Hepatocyte (in vitro differentiated cells): Measurements from ENCODE around the gene PTPRM. TPM values are rescaled to one million over a fixed set of nuclear protein-coding genes. Genes with fewer than 3 reads are reported as not detected.

ENCODE experiments used
- DNase-seq: peaks from one replicate; pipeline ENCODE4 v3.0.0-alpha.2; 2016; ENCODE audit warnings: low spot score
- H2AFZ ChIP-seq: fragments of 200-600 bp; sonication (generic); 2 replicates; pipeline ENCODE4 v1.6.0; 2016; ENCODE audit warnings: antibody characterized with exemption, mild to moderate bottlenecking
- H3K27ac ChIP-seq: fragments of 200-600 bp; sonication (generic); 2 replicates; pipeline ENCODE4 v1.5.1; 2016; ENCODE audit warnings: mild to moderate bottlenecking
- H3K27me3 ChIP-seq: fragments of 200-600 bp; sonication (generic); 2 replicates; pipeline ENCODE4 v1.6.1; 2016
- H3K36me3 ChIP-seq: fragments of 200-600 bp; sonication (generic); replicated peaks from 2 replicates; pipeline ENCODE4 v1.5.1; 2016; ENCODE audit warnings: low read depth; ENCODE audit not compliant: insufficient read depth
- H3K4me1 ChIP-seq: fragments of 200-600 bp; sonication (generic); 2 replicates; pipeline ENCODE4 v1.5.1; 2016; ENCODE audit warnings: mild to moderate bottlenecking, moderate library complexity; ENCODE audit not compliant: insufficient read depth
- H3K4me2 ChIP-seq: fragments of 200-600 bp; sonication (generic); 2 replicates; pipeline ENCODE4 v1.6.0; 2016
- H3K4me3 ChIP-seq: fragments of 200-600 bp; sonication (generic); 2 replicates; pipeline ENCODE4 v1.5.1; 2016; ENCODE audit warnings: mild to moderate bottlenecking
- H3K79me2 ChIP-seq: fragments of 200-600 bp; sonication (generic); 2 replicates; pipeline ENCODE4 v1.6.0; 2017; ENCODE audit warnings: mild to moderate bottlenecking
- H3K9me2 ChIP-seq: fragments of 200-600 bp; sonication (generic); replicated peaks from 2 replicates; pipeline ENCODE4 v1.6.0; 2017; ENCODE audit warnings: mild to moderate bottlenecking; ENCODE audit not compliant: insufficient read depth
- H3K9me3 ChIP-seq: fragments of 200-600 bp; sonication (generic); 2 replicates; pipeline ENCODE4 v1.5.1; 2016; ENCODE audit warnings: low read depth, mild to moderate bottlenecking
- H4K20me1 ChIP-seq: fragments of 200-600 bp; sonication (generic); 2 replicates; pipeline ENCODE4 v1.6.0; 2016; ENCODE audit warnings: mild to moderate bottlenecking; ENCODE audit not compliant: insufficient read depth, poor library complexity, severe bottlenecking
- CTCF ChIP-seq: fragments of 200-600 bp; sonication (generic); IDR thresholded peaks from 2 replicates; pipeline ENCODE4 v1.5.1; 2016; ENCODE audit warnings: antibody characterized with exemption, mild to moderate bottlenecking; ENCODE audit not compliant: poor library complexity
- EZH2 ChIP-seq: fragments of 200-600 bp; sonication (generic); IDR thresholded peaks from 2 replicates; pipeline ENCODE4 v1.6.1; 2016; ENCODE audit warnings: antibody characterized with exemption, mild to moderate bottlenecking, borderline replicate concordance
- EZH2phosphoT487 ChIP-seq: fragments of 200-600 bp; sonication (generic); IDR thresholded peaks from one replicate; pipeline ENCODE4 v1.6.1; 2018; ENCODE audit warnings: antibody characterized with exemption, mild to moderate bottlenecking, low read depth, moderate library complexity; ENCODE audit not compliant: unreplicated experiment, severe bottlenecking
- WGBS: methylation state at CpG from one replicate; pipeline ENCODE4 v1.1.6; 2016; ENCODE audit warnings: low lambda C conversion rate; ENCODE audit errors: missing lambda C conversion rate; 5-methylcytosine and 5-hydroxymethylcytosine counted together
- polyA plus RNA-seq: library from polyadenylated mRNA; unstranded; fragments of >200 nt; fragmentation: Nextera tagmentation; extraction: Ambion mirVana; gene quantifications from 2 replicates; pipeline ENCODE4 v1.2.1, GENCODE V29; 2016
- total RNA-seq: library from RNA; depleted of rRNA; stranded (reverse); fragments of >200 nt; gene quantifications from 2 replicates; pipeline ENCODE4 v1.2.3, GENCODE V29; 2014

The PTPRM gene
- total and polyA plus RNA-seq, 2 experiments from 2014 or later: 26.1 to 47.4 TPM

DNA sequence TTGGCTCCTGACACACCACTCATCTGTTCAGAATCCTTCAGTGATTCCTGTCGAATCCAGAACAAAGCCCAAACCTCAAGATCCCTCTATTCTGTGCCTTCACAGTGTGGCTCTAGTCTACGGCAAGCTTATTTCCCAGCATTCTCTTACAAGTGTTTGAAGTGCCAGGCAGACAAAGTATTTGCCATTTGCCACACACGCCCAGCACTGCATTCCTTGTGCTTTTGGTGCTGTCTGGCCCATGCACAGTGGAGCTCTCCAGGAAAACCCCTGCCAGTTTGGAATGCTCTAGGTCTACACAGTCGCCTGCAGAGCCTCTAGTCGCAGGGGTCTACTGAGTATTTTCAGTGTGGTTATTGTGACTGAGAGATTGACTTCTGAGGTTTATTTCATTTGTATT lies 783.5 kb downstream of the PTPRM start:
- H4K20me1 ChIP-seq: no peaks in the 10 kb centered on the region
- H3K36me3 ChIP-seq: no peaks in the 10 kb centered on the region
- H3K4me1 ChIP-seq: peaks cover 6% of the 10 kb centered on the region
- no peak overlapping the region for H2AFZ ChIP-seq
- no peaks in the 10 kb centered on the region for H3K9me3 ChIP-seq
- H3K4me2 ChIP-seq: no peak overlapping the region
- H3K9me2 ChIP-seq: no peaks in the 10 kb centered on the region
- WGBS: 71% methylated on average over 5 of the region's 5 CpGs
- no peak overlapping the region for H3K27ac ChIP-seq
- H3K27me3 ChIP-seq: no peaks in the 10 kb centered on the region
- no peaks in the 10 kb centered on the region for H3K79me2 ChIP-seq
- no peak overlapping the region for H3K4me3 ChIP-seq
- TF ChIP-seq EZH2: no peak
- no peak for TF ChIP-seq EZH2phosphoT487
- no peak for TF ChIP-seq CTCF
- no peak for DNase-seq

DNA sequence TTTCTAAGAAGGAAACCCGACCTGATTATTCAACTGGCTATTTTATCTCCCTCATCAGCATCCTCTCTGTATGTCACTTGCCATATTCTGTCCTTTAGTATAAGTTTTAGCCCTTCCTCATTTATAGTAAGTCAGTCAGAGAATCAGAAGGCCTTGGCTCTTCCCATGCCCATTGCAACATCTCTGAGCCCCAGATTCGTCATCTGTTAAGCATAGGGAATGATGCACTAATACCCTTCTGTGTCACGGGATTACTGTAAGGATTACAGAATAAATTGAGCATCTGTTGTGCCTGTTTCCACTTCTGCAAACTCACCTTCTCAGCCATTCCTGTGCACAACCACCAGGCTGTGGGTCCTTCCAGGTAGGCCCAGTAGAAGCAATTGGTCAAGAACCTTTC lies 784.0 kb downstream of the PTPRM start:
- Histone ChIP-seq H4K20me1 (no peaks in the 10 kb centered on the region), H3K36me3 (no peaks in the 10 kb centered on the region), H3K4me1 (peaks cover 6% of the 10 kb centered on the region), H3K27ac (no peak overlapping the region), H3K4me3 (no peak overlapping the region), H3K4me2 (no peak overlapping the region), H3K9me2 (no peaks in the 10 kb centered on the region), H3K79me2 (no peaks in the 10 kb centered on the region), H3K9me3 (no peaks in the 10 kb centered on the region), H3K27me3 (no peaks in the 10 kb centered on the region), H2AFZ (no peak overlapping the region)
- DNase-seq: no peak
- 85% methylated on average over 3 of the region's 3 CpGs for WGBS
- no peak for TF ChIP-seq CTCF
- TF ChIP-seq EZH2phosphoT487: no peak
- no peak for TF ChIP-seq EZH2

DNA sequence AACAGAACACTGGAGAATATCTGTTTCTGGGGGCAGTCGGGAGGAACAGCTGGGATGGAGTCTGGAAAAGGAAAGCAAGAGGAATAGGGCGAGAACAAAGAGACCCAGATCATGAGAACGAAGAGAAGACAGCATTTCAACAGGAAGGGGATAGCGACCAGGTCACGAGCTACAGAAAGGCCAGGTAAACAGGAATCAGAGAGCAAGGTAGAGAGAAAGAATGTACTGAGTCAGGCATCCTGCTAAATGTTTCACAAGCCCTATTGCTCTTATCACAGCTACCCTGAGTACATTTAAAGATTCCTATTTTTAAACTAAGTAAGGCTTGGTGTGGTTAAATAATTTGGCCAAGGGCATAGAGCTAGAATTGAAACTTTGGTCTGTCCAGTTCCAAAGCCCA lies 787.2 kb downstream of the PTPRM start:
- Histone ChIP-seq H3K9me2 (no peaks in the 10 kb centered on the region), H3K4me1 (peaks cover 6% of the 10 kb centered on the region), H3K4me3 (no peak overlapping the region), H3K36me3 (no peaks in the 10 kb centered on the region), H3K79me2 (no peaks in the 10 kb centered on the region), H3K27me3 (no peaks in the 10 kb centered on the region), H4K20me1 (no peaks in the 10 kb centered on the region), H3K9me3 (no peaks in the 10 kb centered on the region), H3K4me2 (no peak overlapping the region), H2AFZ (no peak overlapping the region), H3K27ac (peak overlapping the region; percentile 75)
- TF ChIP-seq EZH2 (no peak), CTCF (no peak)
- peak; percentile 19 for DNase-seq
- whole genome bisulfite sequencing: 76% methylated on average over 5 of the region's 5 CpGs

DNA sequence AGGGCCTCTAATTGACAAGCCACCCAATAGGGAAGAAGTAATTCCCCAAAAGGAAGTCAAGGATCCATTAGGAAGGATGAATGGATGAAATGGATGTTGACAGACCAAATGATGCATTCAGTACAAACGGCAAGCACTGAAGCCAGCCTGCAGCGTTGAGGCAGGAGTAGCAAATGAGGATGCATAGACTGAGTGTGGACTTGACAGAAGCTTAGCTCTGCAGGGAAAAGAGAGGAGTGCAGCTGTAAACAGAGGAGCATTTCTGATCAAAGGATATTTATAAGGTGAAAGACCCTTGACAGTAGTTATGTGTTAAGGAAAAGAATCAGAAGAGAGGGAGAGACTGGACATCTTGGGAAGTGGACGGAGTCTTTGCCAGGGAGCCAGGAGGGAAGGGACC lies 788.9 kb downstream of the PTPRM start:
- no peak for TF ChIP-seq EZH2
- TF ChIP-seq CTCF: no peak
- no peak for TF ChIP-seq EZH2phosphoT487
- WGBS: 77% methylated on average over 3 of the region's 3 CpGs

More for the DNA sequence above, 788.9 kb downstream of the PTPRM start:
- Histone ChIP-seq H3K9me3 (no peaks in the 10 kb centered on the region), H3K4me3 (no peak overlapping the region), H3K79me2 (no peaks in the 10 kb centered on the region), H3K4me2 (no peak overlapping the region), H3K27ac (no peak overlapping the region), H3K4me1 (peaks cover 6% of the 10 kb centered on the region), H3K9me2 (no peaks in the 10 kb centered on the region), H2AFZ (no peak overlapping the region), H4K20me1 (no peaks in the 10 kb centered on the region), H3K27me3 (no peaks in the 10 kb centered on the region), H3K36me3 (no peaks in the 10 kb centered on the region)
- DNase-seq: no peak
